Fibroblast of mammary gland (primary cell): ENCODE measurements around the gene SLC36A2.

Experiments
- DNase-seq: peaks from one replicate; pipeline ENCODE4 v3.0.0-alpha.2; 2010; ENCODE audit warnings: low read depth
- H3K4me3 ChIP-seq: 2 replicates; pipeline ENCODE4 v1.5.1; 2011; ENCODE audit warnings: low read depth, mild to moderate bottlenecking, low read length, moderate library complexity; ENCODE audit not compliant: control insufficient read depth
- TF ChIP-seq, protein P1 (sequence below): conservative IDR thresholded peaks from 2 replicates; pipeline ENCODE4 v1.5.1; 2011; ENCODE audit warnings: low read depth, low read length, inconsistent platforms; ENCODE audit not compliant: control insufficient read depth, insufficient read depth

Gene SLC36A2

DNA sequence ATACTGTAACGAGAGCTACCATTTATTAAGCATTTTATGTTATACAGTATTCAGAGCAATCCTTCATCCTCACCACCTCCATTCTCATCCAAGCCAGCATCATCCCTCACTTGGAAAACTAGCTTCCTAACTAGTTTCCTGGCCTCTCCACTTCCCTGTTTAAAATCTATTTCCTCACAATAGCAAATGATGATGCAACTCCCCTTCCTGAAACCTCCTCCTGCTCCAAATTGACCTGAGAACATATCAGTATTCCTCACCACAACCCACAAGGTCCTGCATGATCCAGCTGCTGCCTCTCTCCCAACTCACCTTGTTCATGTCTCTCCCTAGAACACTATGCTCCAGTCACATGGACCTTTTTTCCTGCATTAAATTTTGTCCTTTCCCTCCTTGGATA is 4.3 kb upstream of the SLC36A2 start:
- H3K4me3 ChIP-seq: no peak overlapping the region
- TF ChIP-seq, protein P1, sequence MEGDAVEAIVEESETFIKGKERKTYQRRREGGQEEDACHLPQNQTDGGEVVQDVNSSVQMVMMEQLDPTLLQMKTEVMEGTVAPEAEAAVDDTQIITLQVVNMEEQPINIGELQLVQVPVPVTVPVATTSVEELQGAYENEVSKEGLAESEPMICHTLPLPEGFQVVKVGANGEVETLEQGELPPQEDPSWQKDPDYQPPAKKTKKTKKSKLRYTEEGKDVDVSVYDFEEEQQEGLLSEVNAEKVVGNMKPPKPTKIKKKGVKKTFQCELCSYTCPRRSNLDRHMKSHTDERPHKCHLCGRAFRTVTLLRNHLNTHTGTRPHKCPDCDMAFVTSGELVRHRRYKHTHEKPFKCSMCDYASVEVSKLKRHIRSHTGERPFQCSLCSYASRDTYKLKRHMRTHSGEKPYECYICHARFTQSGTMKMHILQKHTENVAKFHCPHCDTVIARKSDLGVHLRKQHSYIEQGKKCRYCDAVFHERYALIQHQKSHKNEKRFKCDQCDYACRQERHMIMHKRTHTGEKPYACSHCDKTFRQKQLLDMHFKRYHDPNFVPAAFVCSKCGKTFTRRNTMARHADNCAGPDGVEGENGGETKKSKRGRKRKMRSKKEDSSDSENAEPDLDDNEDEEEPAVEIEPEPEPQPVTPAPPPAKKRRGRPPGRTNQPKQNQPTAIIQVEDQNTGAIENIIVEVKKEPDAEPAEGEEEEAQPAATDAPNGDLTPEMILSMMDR: no peak
- DNase-seq: no peak

DNA sequence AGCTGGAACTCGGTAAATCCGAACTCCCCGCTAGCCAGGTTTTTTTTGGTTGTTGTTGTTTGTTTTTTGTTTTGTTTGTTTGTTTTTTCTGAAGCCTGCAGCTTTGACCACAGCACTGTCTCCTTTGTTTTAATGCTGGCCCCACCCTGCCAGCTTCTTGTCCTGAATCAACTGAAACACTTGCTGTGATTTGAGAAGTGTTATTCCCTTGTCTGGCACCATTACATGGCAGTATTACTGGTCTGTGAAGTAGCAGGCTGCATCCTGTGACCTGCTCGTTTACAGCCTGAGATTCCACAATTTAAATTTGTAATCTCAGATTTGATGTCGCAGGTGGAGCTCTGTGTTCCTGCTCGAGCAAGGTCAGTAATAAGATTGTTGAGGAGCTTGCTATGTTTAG is 1.4 kb upstream of the SLC36A2 start:
- no peak overlapping the region for H3K4me3 ChIP-seq
- TF ChIP-seq, protein P1: no peak
- no peak for DNase-seq

DNA sequence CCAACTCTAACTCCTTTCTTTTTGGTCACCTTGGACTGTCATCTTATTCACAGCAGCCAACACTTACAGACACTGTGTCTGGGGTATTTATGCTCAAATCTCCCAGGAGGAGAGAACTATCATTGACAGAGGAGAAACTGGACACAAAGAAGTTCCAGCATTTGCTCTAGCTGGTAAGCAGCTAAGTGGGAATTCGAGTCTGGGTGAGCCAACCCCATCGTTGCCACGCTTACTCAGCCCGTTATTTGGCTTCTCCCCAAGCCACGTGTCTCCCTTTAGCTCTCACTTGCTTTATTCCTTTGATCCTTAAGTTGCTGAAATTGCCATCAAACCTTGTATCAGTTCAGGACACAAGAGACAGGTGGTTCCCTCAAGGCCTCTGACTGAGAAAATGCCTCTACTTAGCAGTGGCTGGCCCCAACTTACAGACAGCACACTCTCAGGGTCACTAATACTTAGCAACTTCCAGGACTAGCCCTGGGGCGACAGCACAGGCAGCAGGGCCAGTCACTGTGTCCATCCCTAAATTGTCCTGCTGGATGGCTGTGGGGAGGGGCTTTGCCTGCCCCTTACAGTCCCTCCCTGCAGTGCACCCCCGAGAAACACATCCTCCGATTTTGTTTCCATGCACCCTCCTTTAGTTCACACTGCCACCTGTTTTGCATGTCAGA is 1.4 kb downstream of the SLC36A2 start:
- H3K4me3 ChIP-seq: no peak overlapping the region
- peak; percentile 59 for DNase-seq
- TF ChIP-seq, protein P1: no peak

DNA sequence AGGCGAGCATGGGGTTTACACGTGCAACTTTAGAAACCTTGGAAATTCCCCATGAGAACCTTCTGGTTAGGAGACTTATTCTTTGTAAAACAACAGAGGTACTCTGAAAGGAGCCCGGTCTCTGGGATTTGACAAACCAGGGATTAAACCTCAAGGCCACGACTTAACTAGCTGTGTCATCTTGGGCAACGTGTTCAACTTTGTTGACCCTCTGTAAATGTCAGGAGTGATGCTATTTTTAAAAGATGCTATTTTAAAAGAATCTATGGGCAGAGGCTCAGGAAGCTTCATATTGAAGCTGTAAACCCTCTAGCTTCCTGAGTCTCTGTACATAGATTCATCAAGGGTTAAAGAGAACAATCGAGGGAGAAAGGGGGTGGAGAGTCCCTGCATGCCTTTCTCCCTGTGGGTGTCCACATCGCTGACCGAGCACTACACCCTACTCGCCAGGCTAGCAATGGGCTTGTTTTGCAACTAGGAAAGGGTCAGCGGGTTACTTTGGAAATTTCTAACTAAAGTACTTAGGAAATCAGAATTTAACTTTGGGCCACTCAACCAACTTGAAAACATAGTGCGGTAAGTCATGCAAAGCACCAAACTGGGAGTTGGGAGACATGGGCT is 2.1 kb downstream of the SLC36A2 start:
- H3K4me3 ChIP-seq: no peak overlapping the region
- TF ChIP-seq, protein P1: no peak
- DNase-seq: no peak

DNA sequence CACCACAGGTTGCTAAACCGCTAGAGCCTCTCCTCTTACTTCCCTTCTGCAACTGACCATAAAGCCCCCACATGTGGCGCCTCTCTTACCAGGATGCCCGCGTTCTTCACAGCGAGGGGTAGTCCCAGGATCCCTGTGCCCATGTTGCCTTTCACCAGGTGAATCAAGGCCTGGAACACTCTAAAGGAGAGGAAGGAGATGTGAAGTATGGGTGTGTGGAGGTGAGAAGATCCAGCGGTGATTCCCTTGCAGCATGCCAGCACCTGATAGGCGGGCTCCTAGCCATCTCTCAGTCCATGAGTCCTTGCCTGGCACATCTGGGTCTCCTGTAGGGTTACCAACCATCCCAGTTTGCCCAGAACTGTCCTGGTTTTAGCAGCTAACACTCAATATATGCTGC is 3.3 kb downstream of the SLC36A2 start:
- TF ChIP-seq, protein P1: no peak
- no peak for DNase-seq
- no peak overlapping the region for H3K4me3 ChIP-seq

DNA sequence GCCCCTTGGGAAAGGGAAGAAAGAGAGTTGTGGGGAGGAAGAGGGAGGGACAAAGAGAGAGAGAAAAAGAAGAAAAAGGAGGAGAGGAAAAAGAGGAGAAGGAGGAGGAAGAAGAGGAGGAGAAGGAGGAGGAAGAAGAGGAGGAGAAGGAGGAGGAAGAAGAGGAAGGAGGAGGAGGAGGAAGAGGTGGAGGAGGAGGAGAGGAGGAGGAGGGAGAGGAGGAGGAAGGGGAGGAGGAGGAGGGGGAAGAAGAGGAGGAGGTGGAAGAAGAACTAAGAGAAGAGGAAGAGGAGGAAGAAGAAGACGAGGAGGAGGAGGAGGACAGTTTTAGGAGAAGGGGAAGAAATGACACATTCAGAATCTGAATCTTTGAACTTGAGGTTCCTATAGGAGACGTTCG is 7.4 kb downstream of the SLC36A2 start:
- no peak for DNase-seq
- no peak overlapping the region for H3K4me3 ChIP-seq
- TF ChIP-seq, protein P1: no peak
